Adipocyte (in vitro differentiated cells): ENCODE data around the gene TBX4.
A peak's percentile ranks its signal among the peaks of the same experiment; 100 is the strongest.

Source experiments
- DNase-seq: peaks from one replicate; pipeline ENCODE4 v3.0.0-alpha.2; 2015; ENCODE audit warnings: low read depth
- H3K27me3 ChIP-seq: replicated peaks from 2 replicates; pipeline ENCODE4 v1.7.0; 2013; ENCODE audit warnings: mild to moderate bottlenecking, low read length, moderate library complexity; ENCODE audit not compliant: control insufficient read depth, insufficient read depth
- H3K36me3 ChIP-seq: 2 replicates; pipeline ENCODE4 v1.7.0; 2013; ENCODE audit warnings: low read length, mild to moderate bottlenecking, moderate library complexity; ENCODE audit not compliant: control insufficient read depth, insufficient read depth, severe bottlenecking
- H3K4me1 ChIP-seq: 2 replicates; pipeline ENCODE4 v1.7.0; 2013; ENCODE audit warnings: mild to moderate bottlenecking, low read length, moderate library complexity; ENCODE audit not compliant: control insufficient read depth, insufficient read depth
- H3K4me3 ChIP-seq: 2 replicates; pipeline ENCODE4 v1.7.0; 2013; ENCODE audit warnings: mild to moderate bottlenecking, low read length, moderate library complexity
- H3K9ac ChIP-seq: 2 replicates; pipeline ENCODE4 v1.7.0; 2013; ENCODE audit warnings: mild to moderate bottlenecking, low read length, moderate library complexity
- H3K9me3 ChIP-seq: 2 replicates; pipeline ENCODE4 v1.7.0; 2013; ENCODE audit warnings: mild to moderate bottlenecking, low read length, moderate library complexity; ENCODE audit not compliant: control insufficient read depth

Gene TBX4

GRCh38 chr17:61414936-61415251 lies 37.3 kb upstream of the TBX4 start:
- no peaks in the 10 kb centered on the region for H3K27me3 ChIP-seq
- DNase-seq = no peak
- no peaks in the 10 kb centered on the region for H3K9me3 ChIP-seq
- no peak overlapping the region for H3K4me3 ChIP-seq
- no peak overlapping the region for H3K9ac ChIP-seq
- no peaks in the 10 kb centered on the region for H3K36me3 ChIP-seq
- peaks cover 28% of the 10 kb centered on the region for H3K4me1 ChIP-seq

GRCh38 chr17:61415374-61416210 lies 36.6 kb upstream of the TBX4 start:
- Histone ChIP-seq H3K27me3 (no peaks in the 10 kb centered on the region), H3K9ac (no peak overlapping the region), H3K4me1 (peaks cover 22% of the 10 kb centered on the region), H3K4me3 (no peak overlapping the region), H3K9me3 (no peaks in the 10 kb centered on the region), H3K36me3 (no peaks in the 10 kb centered on the region)
- DNase-seq = peak; percentile 66

- Histone ChIP-seq H3K36me3 (no peaks in the 10 kb centered on the region), H3K4me1 (peaks cover 22% of the 10 kb centered on the region), H3K9me3 (no peaks in the 10 kb centered on the region), H3K4me3 (no peak overlapping the region), H3K9ac (peak overlapping the region; percentile 69), H3K27me3 (peaks cover 4% of the 10 kb centered on the region)
- DNase-seq = no peak
These were observed 36.0 kb upstream of the TBX4 start for GRCh38 chr17:61416211-61416539.

- Histone ChIP-seq H3K36me3 (no peaks in the 10 kb centered on the region), H3K9me3 (no peaks in the 10 kb centered on the region), H3K4me1 (peaks cover 22% of the 10 kb centered on the region), H3K9ac (peak overlapping the region; percentile 69), H3K4me3 (peak overlapping the region; percentile 57), H3K27me3 (peaks cover 9% of the 10 kb centered on the region)
- peak; percentile 94 for DNase-seq
These were observed 35.5 kb upstream of the TBX4 start for GRCh38 chr17:61416540-61417363.

GRCh38 chr17:61418449-61418848 lies 33.8 kb upstream of the TBX4 start:
- Histone ChIP-seq H3K27me3 (peaks cover 9% of the 10 kb centered on the region), H3K4me3 (no peak overlapping the region), H3K36me3 (no peaks in the 10 kb centered on the region), H3K9me3 (no peaks in the 10 kb centered on the region), H3K4me1 (peaks cover 23% of the 10 kb centered on the region), H3K9ac (no peak overlapping the region)
- no peak for DNase-seq

- no peak for DNase-seq
- Histone ChIP-seq H3K9me3 (no peaks in the 10 kb centered on the region), H3K36me3 (no peaks in the 10 kb centered on the region), H3K4me3 (no peak overlapping the region), H3K9ac (no peak overlapping the region), H3K27me3 (peaks cover 9% of the 10 kb centered on the region), H3K4me1 (peaks cover 23% of the 10 kb centered on the region)
These were observed 32.7 kb upstream of the TBX4 start for GRCh38 chr17:61419496-61420046.

- Histone ChIP-seq H3K9me3 (no peaks in the 10 kb centered on the region), H3K4me1 (peaks cover 23% of the 10 kb centered on the region), H3K4me3 (no peak overlapping the region), H3K9ac (no peak overlapping the region), H3K27me3 (peaks cover 9% of the 10 kb centered on the region), H3K36me3 (no peaks in the 10 kb centered on the region)
- DNase-seq = no peak
These were observed 32.2 kb upstream of the TBX4 start for GRCh38 chr17:61420052-61420451.

- H3K27me3 ChIP-seq = peaks cover 9% of the 10 kb centered on the region
- no peaks in the 10 kb centered on the region for H3K36me3 ChIP-seq
- no peaks in the 10 kb centered on the region for H3K9me3 ChIP-seq
- no peak overlapping the region for H3K9ac ChIP-seq
- peaks cover 23% of the 10 kb centered on the region for H3K4me1 ChIP-seq
- DNase-seq = no peak
- H3K4me3 ChIP-seq = no peak overlapping the region
These were observed 31.4 kb upstream of the TBX4 start for GRCh38 chr17:61420745-61421398.

GRCh38 chr17:61421460-61421859 lies 30.8 kb upstream of the TBX4 start:
- peaks cover 22% of the 10 kb centered on the region for H3K4me1 ChIP-seq
- H3K27me3 ChIP-seq = peaks cover 9% of the 10 kb centered on the region
- H3K36me3 ChIP-seq = no peaks in the 10 kb centered on the region
- no peak overlapping the region for H3K9ac ChIP-seq
- H3K4me3 ChIP-seq = no peak overlapping the region
- H3K9me3 ChIP-seq = no peaks in the 10 kb centered on the region
- no peak for DNase-seq

GRCh38 chr17:61422116-61422799 lies 30.0 kb upstream of the TBX4 start:
- no peak for DNase-seq
- H3K9me3 ChIP-seq = no peaks in the 10 kb centered on the region
- H3K27me3 ChIP-seq = peaks cover 9% of the 10 kb centered on the region
- peaks cover 22% of the 10 kb centered on the region for H3K4me1 ChIP-seq
- H3K4me3 ChIP-seq = no peak overlapping the region
- no peak overlapping the region for H3K9ac ChIP-seq
- H3K36me3 ChIP-seq = no peaks in the 10 kb centered on the region
